HCT116 (cell line): Measurements from ENCODE around the gene PPT2. TPM values are rescaled to one million over a fixed set of nuclear protein-coding genes. Genes with fewer than 3 reads are reported as not detected.

Experiments used
- ATAC-seq: fragments of 200-7000 bp; cut with Tn5 transposase; 2 replicates; pipeline ENCODE4 v1.9.1; 2020; ENCODE audit warnings: mild to moderate bottlenecking, moderate library complexity
- BruUV-seq: library from RNA; stranded (reverse); fragments of 400-500 nt; replicated peaks from 2 replicates; lab custom pipeline; 2021; lab: Mats Ljungman, UMichigan
- CTCF ChIA-PET: fragments of 300-600 bp; sonication (Branson Sonifier 250); formaldehyde crosslinking; loops from one replicate; lab custom pipeline; 2021; ENCODE audit warnings: antibody characterized with exemption; lab: Charles Lee
- POLR2A ChIA-PET: fragments of 300-600, 350-600 bp; sonication (Branson Sonifier 250); formaldehyde crosslinking; loops from one replicate; lab custom pipeline; 2021; ENCODE audit warnings: antibody characterized with exemption; lab: Charles Lee
- RAD21 ChIA-PET, 2 experiments: fragments of 300-600 bp; sonication (Branson Sonifier 250); formaldehyde crosslinking; loops; one replicate each; lab custom pipeline; 2023; ENCODE audit warnings: low total read pairs in 2 of 2; ENCODE audit not compliant: uncharacterized antibody in 2 of 2, unreplicated experiment in 2 of 2, low non-redundant PET in 1 of 2; lab: Charles Lee
- DNase-seq: peaks from one replicate; pipeline ENCODE4 v3.0.0-alpha.2; 2010; ENCODE audit warnings: low read depth, low spot score
- H2AFZ ChIP-seq: fragments of 200-600 bp; shearing (Covaris generic), sonication (generic); 2 replicates; pipeline ENCODE4 v1.6.1; 2017; ENCODE audit warnings: low read depth, mixed run types, mixed read lengths, antibody characterized with exemption, low read length; ENCODE audit not compliant: poor library complexity, severe bottlenecking
- H3K27ac ChIP-seq: 2 replicates; pipeline ENCODE4 v1.5.1; 2012; ENCODE audit warnings: low read depth, low read length
- H3K27me3 ChIP-seq: fragments of 200-600 bp; sonication (generic); 2 replicates; pipeline ENCODE4 v1.6.1; 2016; ENCODE audit warnings: mixed run types, low read length, mixed read lengths; ENCODE audit not compliant: insufficient read depth
- H3K36me3 ChIP-seq, 2 experiments: fragments of 200-500 bp in 1 of 2; fragments of 200-600 bp in 1 of 2; sonication (Bioruptor generic) in 1 of 2; sonication (generic) in 1 of 2; 2 replicates each; pipeline versions ENCODE4 v1.5.1 to v1.6.1; 2014 to 2016; ENCODE audit warnings: low read length in 2 of 2, inconsistent platforms in 1 of 2, mixed read lengths in 1 of 2, mixed run types in 1 of 2; ENCODE audit not compliant: insufficient read depth in 2 of 2, control insufficient read depth in 1 of 2
- H3K4me1 ChIP-seq, 2 experiments: fragments of 200-600 bp in 1 of 2; sonication (generic) in 1 of 2; 2 replicates each; pipeline versions ENCODE4 v1.5.1 to v1.6.1; 2012 to 2017; ENCODE audit warnings: low read length in 2 of 2, inconsistent platforms in 1 of 2, mild to moderate bottlenecking in 1 of 2, mixed read lengths in 1 of 2, mixed run types in 1 of 2, moderate library complexity in 1 of 2; ENCODE audit not compliant: insufficient read depth in 2 of 2, control insufficient read depth in 1 of 2
- H3K4me2 ChIP-seq: fragments of 200-600 bp; sonication (generic); 2 replicates; pipeline ENCODE4 v1.6.1; 2017; ENCODE audit warnings: mixed run types, low read length, mixed read lengths
- H3K4me3 ChIP-seq, 2 experiments: fragments of 200-600 bp in 1 of 2; sonication (generic) in 1 of 2; replicated peaks in 1 of 2; 2 replicates each; pipeline ENCODE4 v1.5.1; 2011 to 2016; ENCODE audit warnings: low read length in 2 of 2, control low read depth in 1 of 2, low read depth in 1 of 2, mild to moderate bottlenecking in 1 of 2, mixed read lengths in 1 of 2, mixed run types in 1 of 2
- H3K79me2 ChIP-seq: fragments of 200-600 bp; sonication (generic); 2 replicates; pipeline ENCODE4 v1.6.1; 2017; ENCODE audit warnings: mild to moderate bottlenecking, mixed run types, low read length, moderate library complexity, mixed read lengths; ENCODE audit not compliant: insufficient read depth
- H3K9ac ChIP-seq: fragments of 200-600 bp; sonication (generic); 2 replicates; pipeline ENCODE4 v1.6.1; 2016; ENCODE audit warnings: low read length, mixed read lengths
- H3K9me2 ChIP-seq: fragments of 200-600 bp; sonication (generic), shearing (Covaris generic); 2 replicates; pipeline ENCODE4 v1.6.1; 2017; ENCODE audit warnings: mixed run types, mild to moderate bottlenecking, moderate library complexity; ENCODE audit not compliant: insufficient read depth
- H3K9me3 ChIP-seq, 2 experiments: fragments of 200-500 bp in 1 of 2; fragments of 200-600 bp in 1 of 2; sonication (Bioruptor generic) in 1 of 2; sonication (generic) in 1 of 2; 2 replicates each; pipeline ENCODE4 v1.6.1; 2014 to 2017; ENCODE audit warnings: low read length in 2 of 2, mixed read lengths in 2 of 2, inconsistent platforms in 1 of 2, low read depth in 1 of 2, mild to moderate bottlenecking in 1 of 2, mixed run types in 1 of 2, moderate library complexity in 1 of 2; ENCODE audit not compliant: control insufficient read depth in 1 of 2, insufficient read depth in 1 of 2
- H4K20me1 ChIP-seq: fragments of 200-600 bp; sonication (generic), shearing (Covaris generic); 2 replicates; pipeline ENCODE4 v1.6.1; 2017; ENCODE audit warnings: mixed run types, mild to moderate bottlenecking, moderate library complexity; ENCODE audit not compliant: insufficient read depth
- CEBPB ChIP-seq: IDR thresholded peaks from 2 replicates; pipeline ENCODE4 v1.6.1; 2012; ENCODE audit warnings: low read depth
- EGR1 ChIP-seq: IDR thresholded peaks from 2 replicates; pipeline ENCODE4 v1.6.1; 2012; ENCODE audit warnings: low read depth
- ELF1 ChIP-seq: IDR thresholded peaks from 2 replicates; pipeline ENCODE4 v1.6.1; 2012; ENCODE audit warnings: low read depth, borderline replicate concordance
- EZH2 ChIP-seq: fragments of 200-600 bp; sonication (generic); IDR thresholded peaks from 2 replicates; pipeline ENCODE4 v1.6.1; 2017; ENCODE audit warnings: antibody characterized with exemption, mixed run types
- EZH2phosphoT487 ChIP-seq: fragments of 200-600 bp; IDR thresholded peaks from 2 replicates; pipeline ENCODE4 v1.6.1; 2018; ENCODE audit warnings: antibody characterized with exemption, borderline replicate concordance
- FOSL1 ChIP-seq: IDR thresholded peaks from 2 replicates; pipeline ENCODE4 v1.6.1; 2012; ENCODE audit warnings: low read depth
- SIN3A ChIP-seq: IDR thresholded peaks from 2 replicates; pipeline ENCODE4 v1.6.1; 2012; ENCODE audit warnings: low read depth
- SP1 ChIP-seq: IDR thresholded peaks from 2 replicates; pipeline ENCODE4 v1.6.1; 2012; ENCODE audit warnings: low read depth
- intact Hi-C: fragments of 100-400 bp; cut with micrococcal nuclease; formaldehyde crosslinking; loops from 2 replicates; pipeline ENCODE4 v1.10.0; 2022
- total RNA-seq: library from RNA; stranded (reverse); gene quantifications from one replicate; pipeline ENCODE4 v1.2.1, GENCODE V29; 2021; ENCODE audit not compliant: unreplicated experiment
- TF ChIP-seq, protein P1 (sequence below): IDR thresholded peaks from 2 replicates; pipeline ENCODE4 v1.6.1; 2012

Gene PPT2
- total RNA-seq, 1 experiment from 2014 or later = 21.0 TPM

DNA sequence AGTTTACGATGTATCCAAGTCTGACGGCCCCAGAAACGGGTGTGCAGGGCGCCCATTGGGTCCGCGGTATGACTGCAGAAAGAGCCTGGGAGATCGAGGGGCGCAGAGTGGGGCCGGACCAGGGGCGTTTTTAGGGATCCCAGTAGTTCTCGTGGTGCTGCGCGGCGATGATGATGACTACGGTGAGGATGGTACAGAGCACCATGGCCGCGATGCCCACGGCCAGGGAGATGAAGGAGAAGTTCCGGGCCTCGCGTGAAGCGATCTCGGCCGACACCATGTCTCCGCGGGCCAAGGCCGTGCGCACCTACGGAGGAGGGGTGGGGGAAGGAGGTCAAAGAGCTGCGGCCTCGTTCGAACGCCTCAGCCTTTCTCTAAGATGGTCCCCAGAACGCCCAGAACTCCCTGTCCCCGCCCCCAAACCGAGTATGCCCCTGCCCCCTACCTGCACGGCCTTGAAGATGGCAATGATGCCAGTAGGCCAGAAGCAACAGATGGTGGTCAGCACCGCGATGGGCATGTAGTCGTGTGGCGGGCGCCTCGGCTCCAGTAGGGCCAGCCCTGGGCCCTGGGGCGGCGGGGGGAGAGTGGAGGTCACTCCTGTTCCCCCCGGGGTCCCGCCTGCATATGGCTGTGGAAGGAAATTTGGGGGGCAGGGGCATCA, 4.7 kb upstream of the PPT2 start:
- ATAC-seq (no peak), DNase-seq (no peak)
- Histone ChIP-seq H3K36me3 (no peaks in the 10 kb centered on the region), H4K20me1 (no peaks in the 10 kb centered on the region), H3K4me2 (no peak overlapping the region), H3K9ac (no peak overlapping the region), H2AFZ (no peak overlapping the region), H3K4me1 (peaks cover 7 to 15% of the 10 kb centered on the region in 2 experiments; a peak in 3 of 4 replicates), H3K27me3 (no peaks in the 10 kb centered on the region), H3K79me2 (peaks cover 1% of the 10 kb centered on the region; the same call in 1 of the 2 replicates), H3K27ac (no peak overlapping the region), H3K9me3 (no peaks in the 10 kb centered on the region), H3K4me3 (no peak overlapping the region), H3K9me2 (no peaks in the 10 kb centered on the region)
- CTCF ChIA-PET = no interaction called here
- BruUV-seq = no TSS peak
- intact Hi-C loops = no loop called here
- POLR2A ChIA-PET = no interaction called here
- no peak for TF ChIP-seq CEBPB
- TF ChIP-seq FOSL1 = no peak
- no peak for TF ChIP-seq SP1
- no peak for TF ChIP-seq ELF1
- TF ChIP-seq, protein P1, sequence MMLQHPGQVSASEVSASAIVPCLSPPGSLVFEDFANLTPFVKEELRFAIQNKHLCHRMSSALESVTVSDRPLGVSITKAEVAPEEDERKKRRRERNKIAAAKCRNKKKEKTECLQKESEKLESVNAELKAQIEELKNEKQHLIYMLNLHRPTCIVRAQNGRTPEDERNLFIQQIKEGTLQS = no peak
- TF ChIP-seq EGR1 = no peak
- no peak for TF ChIP-seq SIN3A
- no peak for TF ChIP-seq EZH2
- no peak for TF ChIP-seq EZH2phosphoT487
- RAD21 ChIA-PET = no interaction called here
